Measurements from ENCODE around the gene IRAK1. TPM values are rescaled to one million over a fixed set of nuclear protein-coding genes. Genes with fewer than 3 reads are reported as not detected.
A peak's percentile ranks its signal among the peaks of the same experiment; 100 is the strongest.

IRAK1 gene
- polyA plus RNA-seq, 1 of the 3 experiments (the other 2 are of a cell fraction): 68.5 TPM

DNA sequence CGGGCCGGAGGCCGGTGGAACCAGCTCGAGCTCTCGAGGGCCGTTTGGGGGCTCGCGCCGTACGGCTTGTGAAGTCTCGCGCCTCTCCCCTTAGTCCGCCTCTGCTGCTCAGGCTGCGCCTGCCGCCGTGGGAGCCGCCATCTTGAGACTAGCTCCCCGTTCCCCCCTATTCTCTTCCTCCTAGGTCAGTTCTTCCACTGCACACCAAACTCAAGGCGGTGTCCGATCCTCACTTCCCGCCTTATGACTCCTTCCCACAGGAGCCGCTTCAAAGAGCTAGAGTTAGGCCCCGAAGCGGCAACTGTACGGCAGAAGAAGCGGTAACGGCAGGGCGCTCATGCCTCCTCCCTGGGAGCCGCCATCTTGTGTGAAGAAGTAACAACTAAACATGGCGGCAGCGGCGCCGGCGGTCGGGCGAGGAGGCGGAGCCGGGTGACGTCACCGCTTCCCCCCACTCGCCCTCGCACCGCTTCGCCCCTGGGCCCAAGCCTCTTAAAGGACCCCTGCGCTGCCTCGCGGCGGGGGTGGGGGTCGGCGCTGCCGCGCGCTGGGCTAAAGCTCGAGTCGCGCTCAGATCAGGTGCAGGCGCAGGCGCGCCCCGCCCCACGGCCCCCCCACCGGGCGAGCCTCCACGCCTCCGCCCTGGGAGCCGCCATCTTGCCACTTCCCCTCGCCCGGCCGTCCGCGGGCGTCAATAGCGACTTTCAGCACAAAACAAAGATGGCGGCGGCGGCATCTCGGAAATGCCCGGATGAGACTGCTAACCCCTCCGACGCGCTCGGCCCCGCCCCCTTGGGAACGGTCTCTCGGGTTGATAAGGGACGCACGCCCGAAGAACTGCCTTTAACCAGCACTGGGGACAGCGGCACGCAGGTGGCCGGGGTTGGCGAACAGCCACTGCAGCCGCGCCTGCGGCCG, 48.0 kb downstream of the IRAK1 start, which contains the start of gene HCFC1:
Gene HCFC1, minus strand, starts transcription at position 369 of the 918 bp plus-strand sequence. CDS start 978 bp downstream, outside the sequence.
- ChIA-PET CTCF (interaction anchor here (1.1 to 11.6 kb wide), 2 partner anchors 23 to 208 kb away, joined by 3 to 179 read pairs; partner anchors contain the start of gene RENBP), POLR2A (interaction anchor here (0.6 to 1.5 kb wide), 7 partner anchors 37 to 361 kb away, joined by 3 to 4 read pairs (median 3); partner anchors contain the start of genes IDH3G, IRAK1, NAA10 and SSR4)
- no peaks in the 10 kb centered on the region for H3K9me3 ChIP-seq
- H2AFZ ChIP-seq (ENCODE audit: low read depth): peak within 1 kb of the TSS; percentile 89; the same call in 1 of the 2 replicates
- H4K20me1 ChIP-seq (ENCODE audit: insufficient read depth): peaks cover 32% of the 10 kb centered on the region
- peaks cover 7% of the 10 kb centered on the region for H3F3A ChIP-seq (replicated peaks; ENCODE audit: insufficient read depth)
- peaks cover 0 to 4% of the 10 kb centered on the region in 2 experiments for H3K36me3 ChIP-seq (replicated peaks in 1 of 2; ENCODE audit: control insufficient read depth in 1 of 2, insufficient read depth in 2 of 2, low read length in 1 of 2)
- 1% methylated on average over 50 of the region's 96 CpGs for WGBS (ENCODE audit: low lambda C conversion rate)
- peak within 1 kb of the TSS; percentile 98 for H3K9ac ChIP-seq
- DNase-seq: peak; percentile 90
- peaks cover 59% of the 10 kb centered on the region for H3K79me2 ChIP-seq (ENCODE audit: insufficient read depth)
- H3K9me2 ChIP-seq: no peaks in the 10 kb centered on the region
- H3K27me3 ChIP-seq (ENCODE audit: insufficient read depth): no peaks in the 10 kb centered on the region
- H3K27ac ChIP-seq (ENCODE audit: low read depth in 2 of 2, low read length in 1 of 2): peak within 1 kb of the TSS; percentile 99
- peaks cover 16 to 48% of the 10 kb centered on the region in 2 experiments; a peak in 2 of 4 replicates for H3K4me1 ChIP-seq (ENCODE audit: control insufficient read depth in 1 of 2, insufficient read depth in 2 of 2, low read depth in 1 of 2, low read length in 1 of 2)
- H3K4me2 ChIP-seq: peak within 1 kb of the TSS; percentile 86
- H3K4me3 ChIP-seq (ENCODE audit: low read depth in 2 of 2, low read length in 1 of 2): peak within 1 kb of the TSS; percentile 90 to 98
- TF ChIP-seq MXI1 (IDR thresholded peaks at IDR 0.05; ENCODE audit: low read depth, low read length) (peak; percentile 42; the same call in 1 of the 2 replicates), SMC3 (IDR thresholded peaks at IDR 0.05; ENCODE audit: low read depth, low read length) (no peak), EP300 (IDR thresholded peaks at IDR 0.05; ENCODE audit: borderline replicate concordance in 1 of 2, low read depth in 1 of 2, low read length in 1 of 2) (no peak; a peak in 1 of 4 replicates), PBX3 (IDR thresholded peaks at IDR 0.05) (peak; percentile 31; the same call in 1 of the 2 replicates), RXRA (IDR thresholded peaks at IDR 0.05; ENCODE audit: borderline replicate concordance, low read depth) (no peak), USF2 (IDR thresholded peaks at IDR 0.05; ENCODE audit: borderline replicate concordance, low read depth, low read length) (no peak), NRF1 (IDR thresholded peaks at IDR 0.05; ENCODE audit: low read depth, low read length) (peak; percentile 62), MAX (IDR thresholded peaks at IDR 0.05; ENCODE audit: low read depth) (peak; percentile 80), MEF2A (IDR thresholded peaks at IDR 0.05; ENCODE audit: borderline replicate concordance, low read depth) (no peak; the same call in 1 of the 2 replicates), GATA2 (CRISPR knock-in tag; IDR thresholded peaks at IDR 0.05) (0 out of 2 replicates have a peak, but pooled peaks have one; percentile 9), FOXM1 (IDR thresholded peaks at IDR 0.05; ENCODE audit: low read depth) (no peak), RAD21 (IDR thresholded peaks at IDR 0.05; ENCODE audit: low read length) (no peak), TAF1 (IDR thresholded peaks at IDR 0.05; ENCODE audit: borderline replicate concordance, low read depth, low read length) (peak; percentile 84), JUND (IDR thresholded peaks at IDR 0.05) (no peak; the same call in 1 of the 2 replicates), SIN3A (IDR thresholded peaks at IDR 0.05; ENCODE audit: borderline replicate concordance, low read depth, low read length) (0 out of 2 replicates have a peak, but pooled peaks have one; percentile 71), RCOR1 (IDR thresholded peaks at IDR 0.05; ENCODE audit: low read length) (no peak), USF1 (IDR thresholded peaks at IDR 0.05; ENCODE audit: borderline replicate concordance, low read depth) (no peak), GABPA (IDR thresholded peaks at IDR 0.05; ENCODE audit: low read depth) (peak; percentile 53; the same call in 1 of the 2 replicates), NFIC (IDR thresholded peaks at IDR 0.05; ENCODE audit: borderline replicate concordance) (no peak; the same call in 1 of the 2 replicates), FOXJ3 (CRISPR knock-in tag; IDR thresholded peaks at IDR 0.05) (0 out of 2 replicates have a peak, but pooled peaks have one; percentile 19), TEAD4 (IDR thresholded peaks at IDR 0.05; ENCODE audit: borderline replicate concordance, insufficient read depth) (peak; percentile 30; the same call in 1 of the 2 replicates)
- TF ChIP-seq, protein P1, sequence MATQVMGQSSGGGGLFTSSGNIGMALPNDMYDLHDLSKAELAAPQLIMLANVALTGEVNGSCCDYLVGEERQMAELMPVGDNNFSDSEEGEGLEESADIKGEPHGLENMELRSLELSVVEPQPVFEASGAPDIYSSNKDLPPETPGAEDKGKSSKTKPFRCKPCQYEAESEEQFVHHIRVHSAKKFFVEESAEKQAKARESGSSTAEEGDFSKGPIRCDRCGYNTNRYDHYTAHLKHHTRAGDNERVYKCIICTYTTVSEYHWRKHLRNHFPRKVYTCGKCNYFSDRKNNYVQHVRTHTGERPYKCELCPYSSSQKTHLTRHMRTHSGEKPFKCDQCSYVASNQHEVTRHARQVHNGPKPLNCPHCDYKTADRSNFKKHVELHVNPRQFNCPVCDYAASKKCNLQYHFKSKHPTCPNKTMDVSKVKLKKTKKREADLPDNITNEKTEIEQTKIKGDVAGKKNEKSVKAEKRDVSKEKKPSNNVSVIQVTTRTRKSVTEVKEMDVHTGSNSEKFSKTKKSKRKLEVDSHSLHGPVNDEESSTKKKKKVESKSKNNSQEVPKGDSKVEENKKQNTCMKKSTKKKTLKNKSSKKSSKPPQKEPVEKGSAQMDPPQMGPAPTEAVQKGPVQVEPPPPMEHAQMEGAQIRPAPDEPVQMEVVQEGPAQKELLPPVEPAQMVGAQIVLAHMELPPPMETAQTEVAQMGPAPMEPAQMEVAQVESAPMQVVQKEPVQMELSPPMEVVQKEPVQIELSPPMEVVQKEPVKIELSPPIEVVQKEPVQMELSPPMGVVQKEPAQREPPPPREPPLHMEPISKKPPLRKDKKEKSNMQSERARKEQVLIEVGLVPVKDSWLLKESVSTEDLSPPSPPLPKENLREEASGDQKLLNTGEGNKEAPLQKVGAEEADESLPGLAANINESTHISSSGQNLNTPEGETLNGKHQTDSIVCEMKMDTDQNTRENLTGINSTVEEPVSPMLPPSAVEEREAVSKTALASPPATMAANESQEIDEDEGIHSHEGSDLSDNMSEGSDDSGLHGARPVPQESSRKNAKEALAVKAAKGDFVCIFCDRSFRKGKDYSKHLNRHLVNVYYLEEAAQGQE (IDR thresholded peaks at IDR 0.05; ENCODE audit: low read depth, low read length): peak; percentile 24
- TF ChIP-seq, protein P2, sequence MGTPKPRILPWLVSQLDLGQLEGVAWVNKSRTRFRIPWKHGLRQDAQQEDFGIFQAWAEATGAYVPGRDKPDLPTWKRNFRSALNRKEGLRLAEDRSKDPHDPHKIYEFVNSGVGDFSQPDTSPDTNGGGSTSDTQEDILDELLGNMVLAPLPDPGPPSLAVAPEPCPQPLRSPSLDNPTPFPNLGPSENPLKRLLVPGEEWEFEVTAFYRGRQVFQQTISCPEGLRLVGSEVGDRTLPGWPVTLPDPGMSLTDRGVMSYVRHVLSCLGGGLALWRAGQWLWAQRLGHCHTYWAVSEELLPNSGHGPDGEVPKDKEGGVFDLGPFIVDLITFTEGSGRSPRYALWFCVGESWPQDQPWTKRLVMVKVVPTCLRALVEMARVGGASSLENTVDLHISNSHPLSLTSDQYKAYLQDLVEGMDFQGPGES (IDR thresholded peaks at IDR 0.05; ENCODE audit: low read depth, low read length): no peak
